HepG2 (cell line): ENCODE data around the gene ITPR1. TPM values are rescaled to one million over a fixed set of nuclear protein-coding genes. Genes with fewer than 3 reads are reported as not detected.

ENCODE experiments used
- ATAC-seq: fragments of 200-7000 bp; cut with Tn5 transposase; 3 replicates; pipeline ENCODE4 v1.9.1; 2020; ENCODE audit warnings: mild to moderate bottlenecking, moderate library complexity
- BruUV-seq: library from RNA; stranded (reverse); fragments of 400-500 nt; replicated peaks from 2 replicates; lab custom pipeline; 2021; lab: Mats Ljungman, UMichigan
- CTCF ChIA-PET: fragments of 300-600 bp; formaldehyde crosslinking; extraction: SDS; loops from one replicate; lab custom pipeline; 2021; ENCODE audit warnings: low total read pairs, inconsistent platforms, low intra/inter-chr PET ratio; lab: Yijun Ruan, JAX
- POLR2A ChIA-PET: fragments of 350-600 bp; sonication (Branson Sonifier 250); formaldehyde crosslinking; loops from one replicate; lab custom pipeline; 2020; ENCODE audit warnings: antibody characterized with exemption, inconsistent platforms; lab: Yijun Ruan, JAX
- DNase-seq: peaks from one replicate; pipeline ENCODE4 v3.0.0-alpha.2; 2015; ENCODE audit warnings: low spot score
- FAIRE-seq: peaks from 3 replicates; lab custom pipeline; 2011; peaks lifted over from hg19 to GRCh38; lab: Jason Lieb, UNC
- H2AFZ ChIP-seq: one replicate; pipeline ENCODE4 v1.6.1; 2011; ENCODE audit warnings: low read length, inconsistent platforms
- H3K27ac ChIP-seq: fragments of 300-600 bp; 3 replicates; pipeline ENCODE4 v1.8.0; 2011; ENCODE audit warnings: mixed run types, mild to moderate bottlenecking, mixed read lengths, low read length, inconsistent platforms; ENCODE audit not compliant: insufficient read depth; ENCODE audit errors: extremely low read length
- H3K27me3 ChIP-seq, 2 experiments: fragments of 200-600 bp in 1 of 2; 2 replicates in 1 of 2; 3 replicates in 1 of 2; pipeline versions ENCODE4 v1.6.0 to v1.8.0; 2011; ENCODE audit warnings: low read length in 2 of 2, mild to moderate bottlenecking in 2 of 2, moderate library complexity in 2 of 2, inconsistent platforms in 1 of 2; ENCODE audit not compliant: insufficient read depth in 2 of 2, control insufficient read depth in 1 of 2
- H3K36me3 ChIP-seq, 2 experiments: fragments of 200-600 bp in 1 of 2; replicated peaks in 1 of 2; 2 replicates in 1 of 2; 3 replicates in 1 of 2; pipeline versions ENCODE4 v1.5.1 to v1.8.0; 2011; ENCODE audit warnings: low read length in 2 of 2, inconsistent platforms in 1 of 2; ENCODE audit not compliant: insufficient read depth in 2 of 2, control insufficient read depth in 1 of 2
- H3K4me1 ChIP-seq: 2 replicates; pipeline ENCODE4 v1.5.1; 2012; ENCODE audit warnings: low read length, inconsistent platforms; ENCODE audit not compliant: insufficient read depth
- H3K4me2 ChIP-seq: 2 replicates; pipeline ENCODE4 v1.6.0; 2011; ENCODE audit warnings: low read depth, low read length, inconsistent platforms
- H3K4me3 ChIP-seq, 3 experiments: fragments of 200-600 bp in 1 of 3; sonication (generic), shearing (Covaris generic) in 1 of 3; replicated peaks in 1 of 3; 2 replicates each; pipeline ENCODE4 v1.5.1; 2011 to 2016; ENCODE audit warnings: low read length in 3 of 3, inconsistent platforms in 2 of 3, low read depth in 2 of 3, mild to moderate bottlenecking in 2 of 3, control low read depth in 1 of 3, mixed read lengths in 1 of 3; ENCODE audit not compliant: insufficient read depth in 1 of 3
- H3K79me2 ChIP-seq: one replicate; pipeline ENCODE4 v1.6.1; 2011; ENCODE audit warnings: low read length, inconsistent platforms; ENCODE audit not compliant: insufficient read depth
- H3K9ac ChIP-seq: 2 replicates; pipeline ENCODE4 v1.6.0; 2011; ENCODE audit warnings: mild to moderate bottlenecking, low read depth, low read length, inconsistent platforms; ENCODE audit not compliant: insufficient read depth
- H3K9me3 ChIP-seq: 2 replicates; pipeline ENCODE4 v1.5.1; 2012; ENCODE audit warnings: mild to moderate bottlenecking, low read length
- H4K20me1 ChIP-seq: 2 replicates; pipeline ENCODE4 v1.6.0; 2011; ENCODE audit warnings: inconsistent platforms, mild to moderate bottlenecking, low read length, moderate library complexity; ENCODE audit not compliant: insufficient read depth
- ELF1 ChIP-seq: sonication (generic); formaldehyde crosslinking; IDR thresholded peaks from 2 replicates; pipeline ENCODE4 v1.4.0; 2020; ENCODE audit warnings: missing genetic modification reagents
- FUBP1 ChIP-seq: sonication (generic); formaldehyde crosslinking; IDR thresholded peaks from 2 replicates; pipeline ENCODE4 v1.5.1; 2020; ENCODE audit warnings: missing genetic modification reagents, mild to moderate bottlenecking, borderline replicate concordance
- THRA ChIP-seq: sonication (generic); formaldehyde crosslinking; IDR thresholded peaks from 2 replicates; pipeline ENCODE4 v1.4.0; 2020; ENCODE audit warnings: missing genetic modification reagents, borderline replicate concordance
- WGBS: methylation state at CpG from one replicate; pipeline ENCODE4 v1.1.6; 2017; ENCODE audit warnings: low lambda C conversion rate; 5-methylcytosine and 5-hydroxymethylcytosine counted together
- in situ Hi-C: cut with HindIII; loops from 2 replicates; pipeline ENCODE4 v1.10.0; 2017; ENCODE audit warnings: low pct_unique_long_range_greater_than_20kb; ENCODE audit not compliant: extremely low pct_ligation_motif_present
- intact Hi-C: fragments of 100-400 bp; cut with micrococcal nuclease; formaldehyde crosslinking; loops from one replicate; pipeline ENCODE4 v1.10.0; 2022; ENCODE audit not compliant: unreplicated experiment
- polyA plus RNA-seq, 8 experiments: library from polyadenylated mRNA; depleted of rRNA in 3 of 8; stranded (reverse) in 7 of 8; unstranded in 1 of 8; fragments of >200 nt; fragmentation: Illumina TruSeq in 4 of 8; extraction: Trizol in 4 of 8; gene quantifications; 2 replicates each; pipeline versions ENCODE4 v1.2.1 to v1.2.3, GENCODE V29; 2011 to 2016; ENCODE audit warnings: low read depth in 4 of 8, missing spikeins in 1 of 8, mixed read lengths in 1 of 8; ENCODE audit not compliant: insufficient read depth in 1 of 8
- total RNA-seq, 5 experiments: library from RNA; depleted of rRNA; stranded (reverse); fragments of >200 nt; fragmentation: Illumina TruSeq; extraction: Trizol; gene quantifications; 2 replicates each; pipeline ENCODE4 v1.2.3, GENCODE V29; 2016; ENCODE audit warnings: low read depth in 1 of 5
- TF ChIP-seq, protein P1 (sequence below): sonication (generic); formaldehyde crosslinking; IDR thresholded peaks from 2 replicates; pipeline ENCODE4 v1.4.0; 2020; ENCODE audit warnings: missing genetic modification reagents
- TF ChIP-seq, protein P2 (sequence below): sonication (generic); formaldehyde crosslinking; IDR thresholded peaks from 2 replicates; pipeline ENCODE4 v1.4.0; 2020; ENCODE audit warnings: missing genetic modification reagents, borderline replicate concordance
- TF ChIP-seq, protein P3 (sequence below): sonication (generic); formaldehyde crosslinking; IDR thresholded peaks from 2 replicates; pipeline ENCODE4 v1.4.0; 2020; ENCODE audit warnings: missing genetic modification reagents, borderline replicate concordance
- TF ChIP-seq, protein P4 (sequence below): IDR thresholded peaks from 2 replicates; pipeline ENCODE4 v1.6.1; 2016; ENCODE audit warnings: mild to moderate bottlenecking, missing biosample characterization, missing genetic modification reagents

ITPR1 gene
- total and polyA plus RNA-seq, 2 of the 13 experiments (the other 11 are each of a cell fraction or from before 2014, with no cell fraction given), result 10.0 to 11.4 TPM

GRCh38 chr3:4797201-4797705 is 304.1 kb downstream of the ITPR1 start:
- no peak overlapping the region for H3K4me2 ChIP-seq
- no peaks in the 10 kb centered on the region for H4K20me1 ChIP-seq
- ChIA-PET POLR2A (no interaction called here), CTCF (no interaction called here)
- intact Hi-C loops, result no loop called here
- H3K4me3 ChIP-seq, result no peak overlapping the region
- H2AFZ ChIP-seq, result no peak overlapping the region
- no peaks in the 10 kb centered on the region for H3K27me3 ChIP-seq
- FAIRE-seq, result no peak
- H3K9ac ChIP-seq, result no peak overlapping the region
- 0 out of 5 replicates have a peak, but pooled peaks cover 0 to 2% of the 10 kb centered on the region in 2 experiments for H3K36me3 ChIP-seq
- 93% methylated on average over 4 of the region's 4 CpGs for WGBS
- H3K9me3 ChIP-seq, result no peaks in the 10 kb centered on the region
- DNase-seq, result no peak
- in situ Hi-C loops, result no loop called here
- no peaks in the 10 kb centered on the region for H3K4me1 ChIP-seq
- no peaks in the 10 kb centered on the region for H3K79me2 ChIP-seq
- no TSS peak for BruUV-seq
- no peak for ATAC-seq
- no peak overlapping the region for H3K27ac ChIP-seq
- TF ChIP-seq THRA, result no peak
- TF ChIP-seq, protein P1, sequence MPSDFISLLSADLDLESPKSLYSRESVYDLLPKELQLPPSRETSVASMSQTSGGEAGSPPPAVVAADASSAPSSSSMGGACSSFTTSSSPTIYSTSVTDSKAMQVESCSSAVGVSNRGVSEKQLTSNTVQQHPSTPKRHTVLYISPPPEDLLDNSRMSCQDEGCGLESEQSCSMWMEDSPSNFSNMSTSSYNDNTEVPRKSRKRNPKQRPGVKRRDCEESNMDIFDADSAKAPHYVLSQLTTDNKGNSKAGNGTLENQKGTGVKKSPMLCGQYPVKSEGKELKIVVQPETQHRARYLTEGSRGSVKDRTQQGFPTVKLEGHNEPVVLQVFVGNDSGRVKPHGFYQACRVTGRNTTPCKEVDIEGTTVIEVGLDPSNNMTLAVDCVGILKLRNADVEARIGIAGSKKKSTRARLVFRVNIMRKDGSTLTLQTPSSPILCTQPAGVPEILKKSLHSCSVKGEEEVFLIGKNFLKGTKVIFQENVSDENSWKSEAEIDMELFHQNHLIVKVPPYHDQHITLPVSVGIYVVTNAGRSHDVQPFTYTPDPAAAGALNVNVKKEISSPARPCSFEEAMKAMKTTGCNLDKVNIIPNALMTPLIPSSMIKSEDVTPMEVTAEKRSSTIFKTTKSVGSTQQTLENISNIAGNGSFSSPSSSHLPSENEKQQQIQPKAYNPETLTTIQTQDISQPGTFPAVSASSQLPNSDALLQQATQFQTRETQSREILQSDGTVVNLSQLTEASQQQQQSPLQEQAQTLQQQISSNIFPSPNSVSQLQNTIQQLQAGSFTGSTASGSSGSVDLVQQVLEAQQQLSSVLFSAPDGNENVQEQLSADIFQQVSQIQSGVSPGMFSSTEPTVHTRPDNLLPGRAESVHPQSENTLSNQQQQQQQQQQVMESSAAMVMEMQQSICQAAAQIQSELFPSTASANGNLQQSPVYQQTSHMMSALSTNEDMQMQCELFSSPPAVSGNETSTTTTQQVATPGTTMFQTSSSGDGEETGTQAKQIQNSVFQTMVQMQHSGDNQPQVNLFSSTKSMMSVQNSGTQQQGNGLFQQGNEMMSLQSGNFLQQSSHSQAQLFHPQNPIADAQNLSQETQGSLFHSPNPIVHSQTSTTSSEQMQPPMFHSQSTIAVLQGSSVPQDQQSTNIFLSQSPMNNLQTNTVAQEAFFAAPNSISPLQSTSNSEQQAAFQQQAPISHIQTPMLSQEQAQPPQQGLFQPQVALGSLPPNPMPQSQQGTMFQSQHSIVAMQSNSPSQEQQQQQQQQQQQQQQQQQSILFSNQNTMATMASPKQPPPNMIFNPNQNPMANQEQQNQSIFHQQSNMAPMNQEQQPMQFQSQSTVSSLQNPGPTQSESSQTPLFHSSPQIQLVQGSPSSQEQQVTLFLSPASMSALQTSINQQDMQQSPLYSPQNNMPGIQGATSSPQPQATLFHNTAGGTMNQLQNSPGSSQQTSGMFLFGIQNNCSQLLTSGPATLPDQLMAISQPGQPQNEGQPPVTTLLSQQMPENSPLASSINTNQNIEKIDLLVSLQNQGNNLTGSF, result no peak
- TF ChIP-seq, protein P2, sequence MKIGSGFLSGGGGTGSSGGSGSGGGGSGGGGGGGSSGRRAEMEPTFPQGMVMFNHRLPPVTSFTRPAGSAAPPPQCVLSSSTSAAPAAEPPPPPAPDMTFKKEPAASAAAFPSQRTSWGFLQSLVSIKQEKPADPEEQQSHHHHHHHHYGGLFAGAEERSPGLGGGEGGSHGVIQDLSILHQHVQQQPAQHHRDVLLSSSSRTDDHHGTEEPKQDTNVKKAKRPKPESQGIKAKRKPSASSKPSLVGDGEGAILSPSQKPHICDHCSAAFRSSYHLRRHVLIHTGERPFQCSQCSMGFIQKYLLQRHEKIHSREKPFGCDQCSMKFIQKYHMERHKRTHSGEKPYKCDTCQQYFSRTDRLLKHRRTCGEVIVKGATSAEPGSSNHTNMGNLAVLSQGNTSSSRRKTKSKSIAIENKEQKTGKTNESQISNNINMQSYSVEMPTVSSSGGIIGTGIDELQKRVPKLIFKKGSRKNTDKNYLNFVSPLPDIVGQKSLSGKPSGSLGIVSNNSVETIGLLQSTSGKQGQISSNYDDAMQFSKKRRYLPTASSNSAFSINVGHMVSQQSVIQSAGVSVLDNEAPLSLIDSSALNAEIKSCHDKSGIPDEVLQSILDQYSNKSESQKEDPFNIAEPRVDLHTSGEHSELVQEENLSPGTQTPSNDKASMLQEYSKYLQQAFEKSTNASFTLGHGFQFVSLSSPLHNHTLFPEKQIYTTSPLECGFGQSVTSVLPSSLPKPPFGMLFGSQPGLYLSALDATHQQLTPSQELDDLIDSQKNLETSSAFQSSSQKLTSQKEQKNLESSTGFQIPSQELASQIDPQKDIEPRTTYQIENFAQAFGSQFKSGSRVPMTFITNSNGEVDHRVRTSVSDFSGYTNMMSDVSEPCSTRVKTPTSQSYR (CRISPR knock-in tag), result no peak
- TF ChIP-seq, protein P3, sequence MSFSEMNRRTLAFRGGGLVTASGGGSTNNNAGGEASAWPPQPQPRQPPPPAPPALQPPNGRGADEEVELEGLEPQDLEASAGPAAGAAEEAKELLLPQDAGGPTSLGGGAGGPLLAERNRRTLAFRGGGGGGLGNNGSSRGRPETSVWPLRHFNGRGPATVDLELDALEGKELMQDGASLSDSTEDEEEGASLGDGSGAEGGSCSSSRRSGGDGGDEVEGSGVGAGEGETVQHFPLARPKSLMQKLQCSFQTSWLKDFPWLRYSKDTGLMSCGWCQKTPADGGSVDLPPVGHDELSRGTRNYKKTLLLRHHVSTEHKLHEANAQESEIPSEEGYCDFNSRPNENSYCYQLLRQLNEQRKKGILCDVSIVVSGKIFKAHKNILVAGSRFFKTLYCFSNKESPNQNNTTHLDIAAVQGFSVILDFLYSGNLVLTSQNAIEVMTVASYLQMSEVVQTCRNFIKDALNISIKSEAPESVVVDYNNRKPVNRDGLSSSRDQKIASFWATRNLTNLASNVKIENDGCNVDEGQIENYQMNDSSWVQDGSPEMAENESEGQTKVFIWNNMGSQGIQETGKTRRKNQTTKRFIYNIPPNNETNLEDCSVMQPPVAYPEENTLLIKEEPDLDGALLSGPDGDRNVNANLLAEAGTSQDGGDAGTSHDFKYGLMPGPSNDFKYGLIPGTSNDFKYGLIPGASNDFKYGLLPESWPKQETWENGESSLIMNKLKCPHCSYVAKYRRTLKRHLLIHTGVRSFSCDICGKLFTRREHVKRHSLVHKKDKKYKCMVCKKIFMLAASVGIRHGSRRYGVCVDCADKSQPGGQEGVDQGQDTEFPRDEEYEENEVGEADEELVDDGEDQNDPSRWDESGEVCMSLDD (CRISPR knock-in tag), result no peak
- TF ChIP-seq FUBP1 (CRISPR knock-in tag), result no peak
- TF ChIP-seq ELF1, result no peak
- TF ChIP-seq, protein P4, sequence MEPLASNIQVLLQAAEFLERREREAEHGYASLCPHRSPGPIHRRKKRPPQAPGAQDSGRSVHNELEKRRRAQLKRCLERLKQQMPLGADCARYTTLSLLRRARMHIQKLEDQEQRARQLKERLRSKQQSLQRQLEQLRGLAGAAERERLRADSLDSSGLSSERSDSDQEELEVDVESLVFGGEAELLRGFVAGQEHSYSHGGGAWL (CRISPR knock-in tag), result no peak
